22Rv1 (cell line): ENCODE data around the gene ACYP2.

ENCODE experiments used
- CTCF ChIP-seq: fragments of 450-650 bp; IDR thresholded peaks from 2 replicates; pipeline ENCODE4 v1.5.1; 2017; ENCODE audit warnings: mild to moderate bottlenecking
- ZFX ChIP-seq: fragments of 450-650 bp; IDR thresholded peaks from 2 replicates; pipeline ENCODE4 v1.6.1; 2017; ENCODE audit warnings: antibody characterized with exemption, borderline replicate concordance

- TF ChIP-seq CTCF, result no peak
- TF ChIP-seq ZFX, result no peak
These were observed 146.8 kb downstream of the ACYP2 start for GRCh38 chr2:54262015-54262765.
